ENCODE data around the gene DDX43.
"Not testable (repeated sequence)": the region's sequence is repeated elsewhere in the genome, so short reads cannot be mapped to it uniquely, and the experiment has no call there.

DDX43 gene

DNA sequence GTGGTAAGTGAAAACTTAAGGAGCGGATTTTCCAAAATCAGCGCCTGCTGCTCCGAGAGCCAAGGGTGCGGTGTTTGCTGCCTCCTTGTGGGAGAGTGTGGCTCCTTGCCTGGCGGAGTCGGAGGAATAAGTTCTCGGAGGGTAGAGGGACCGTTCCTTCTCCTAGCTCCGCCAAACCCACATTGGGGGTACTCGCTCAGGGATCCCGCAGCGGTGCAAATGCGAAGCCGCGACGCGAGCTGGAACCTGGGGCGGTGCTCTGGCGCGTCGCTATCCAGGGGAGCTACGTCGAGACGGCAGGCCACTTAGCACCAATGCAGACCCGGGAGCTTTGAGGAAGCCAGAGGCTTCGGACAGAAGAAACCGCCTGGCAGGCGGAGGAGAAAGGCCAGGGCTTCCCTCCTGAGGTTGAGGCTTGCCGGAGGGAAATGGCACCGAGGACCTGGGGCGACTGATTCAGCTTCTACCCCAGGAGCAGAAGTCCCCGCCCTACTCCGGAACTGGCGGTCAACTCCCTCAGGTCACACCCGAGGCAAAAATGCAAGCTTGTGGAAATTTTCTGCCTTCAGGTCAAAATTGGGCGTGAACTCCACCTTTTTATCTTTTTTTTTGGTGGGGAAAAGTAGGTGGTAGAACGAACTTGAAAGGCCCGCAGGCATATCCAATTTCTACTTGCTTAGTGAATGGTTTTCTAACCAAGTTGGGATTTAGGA is 5.7 kb upstream of the DDX43 start:
- DNase-seq (ENCODE audit: low read depth, low spot score): no peak

DNA sequence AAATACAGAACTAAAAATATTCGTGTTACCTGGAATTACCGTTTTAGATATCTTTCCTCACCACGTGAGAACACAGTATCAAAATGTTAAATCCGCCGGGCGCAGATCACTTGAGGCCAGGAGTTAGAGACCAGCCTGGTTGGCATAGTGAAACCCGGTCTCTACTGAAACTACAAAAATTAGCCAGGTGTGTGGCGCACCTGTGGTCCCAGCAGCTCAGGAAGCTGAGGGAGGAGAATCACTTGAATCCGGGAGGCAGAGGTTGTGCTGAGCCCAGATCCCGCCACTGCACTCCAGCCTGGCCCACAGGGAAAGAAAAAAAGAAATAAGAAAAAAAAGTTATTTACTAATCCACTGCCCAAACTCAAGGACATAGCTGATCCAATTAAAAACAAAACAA is 4.8 kb upstream of the DDX43 start:
- no peak for DNase-seq (ENCODE audit: low read depth, low spot score)

DNA sequence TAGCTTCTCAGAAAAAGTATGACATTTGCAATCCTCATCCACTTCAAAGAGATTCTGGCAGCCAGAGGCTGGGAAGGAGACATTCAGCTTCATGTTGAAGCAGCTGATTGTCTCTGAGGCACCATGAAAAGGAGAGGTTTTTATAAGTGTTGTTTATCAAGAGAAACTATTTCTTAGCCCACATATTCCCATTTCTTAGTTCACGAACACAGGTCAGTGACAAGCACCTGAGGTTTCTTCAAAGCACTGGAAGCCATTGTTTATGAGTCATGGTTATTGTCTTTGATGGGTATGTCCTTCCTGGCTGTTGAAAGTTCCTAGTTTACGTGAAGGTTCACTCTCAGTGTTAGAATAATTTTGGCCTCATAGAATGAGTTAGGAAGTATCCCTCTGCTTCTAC is 3.0 kb upstream of the DDX43 start:
- DNase-seq (ENCODE audit: low read depth, low spot score): no peak

DNA sequence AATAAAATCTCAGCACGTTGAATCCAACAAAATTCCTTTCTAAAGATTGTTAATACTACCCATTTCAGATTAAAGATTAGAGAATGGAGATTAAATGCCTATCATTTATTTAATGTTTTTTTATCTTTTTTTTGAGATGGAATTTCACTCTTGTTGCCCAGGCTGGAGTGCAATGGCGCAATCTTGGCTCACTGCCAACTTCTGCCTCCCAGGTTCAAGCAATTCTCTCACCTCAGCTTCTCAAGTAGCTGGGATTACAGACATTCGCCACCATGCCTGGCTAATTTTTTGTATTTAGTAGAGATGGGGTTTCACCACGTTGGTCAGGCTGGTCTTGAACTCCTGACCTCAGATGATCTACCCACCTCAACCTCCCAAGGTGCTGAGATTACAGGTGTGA is 2.4 kb upstream of the DDX43 start:
- DNase-seq (ENCODE audit: low read depth, low spot score): not testable (repeated sequence)

DNA sequence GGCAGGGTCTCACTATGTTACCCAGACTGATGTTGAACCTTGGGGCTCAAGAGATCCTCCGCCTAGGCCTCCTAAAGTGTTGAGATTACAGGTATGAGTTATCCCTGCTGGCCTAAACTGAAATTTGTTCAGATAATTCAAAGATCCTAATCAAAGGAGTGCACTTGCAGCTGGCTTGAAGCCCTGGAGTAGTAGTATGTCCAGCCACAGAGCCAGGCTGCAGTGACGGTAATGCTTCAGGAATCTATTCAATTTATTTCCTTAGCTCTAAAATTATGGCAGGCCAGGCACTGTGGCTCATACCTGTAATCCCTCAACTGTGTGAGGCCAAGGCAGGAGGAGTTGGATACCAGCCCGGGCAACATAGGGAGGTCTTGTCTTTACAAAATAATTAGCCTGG is 1.4 kb upstream of the DDX43 start:
- no peak for DNase-seq (ENCODE audit: low read depth, low spot score)

DNA sequence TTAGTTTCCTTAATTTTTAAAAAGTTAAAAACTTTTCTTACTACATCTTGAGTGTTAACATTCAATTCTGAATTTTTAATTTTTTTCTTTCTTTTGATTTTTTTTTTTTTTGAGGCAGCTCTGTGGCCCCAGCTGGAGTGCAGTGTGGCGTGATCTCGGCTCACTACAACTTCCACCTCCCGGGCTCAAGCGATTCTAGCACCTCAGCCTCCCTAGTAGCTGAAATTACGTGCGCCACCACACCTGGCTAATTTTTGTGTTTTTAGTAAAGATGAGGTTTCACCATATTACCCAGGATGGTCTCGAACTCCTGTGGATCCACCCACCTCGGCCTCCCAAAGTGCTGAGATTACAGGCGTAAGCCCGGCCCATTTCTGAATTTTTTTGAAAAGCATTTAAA is 1.2 kb downstream of the DDX43 start:
- DNase-seq (ENCODE audit: low read depth, low spot score): no peak

DNA sequence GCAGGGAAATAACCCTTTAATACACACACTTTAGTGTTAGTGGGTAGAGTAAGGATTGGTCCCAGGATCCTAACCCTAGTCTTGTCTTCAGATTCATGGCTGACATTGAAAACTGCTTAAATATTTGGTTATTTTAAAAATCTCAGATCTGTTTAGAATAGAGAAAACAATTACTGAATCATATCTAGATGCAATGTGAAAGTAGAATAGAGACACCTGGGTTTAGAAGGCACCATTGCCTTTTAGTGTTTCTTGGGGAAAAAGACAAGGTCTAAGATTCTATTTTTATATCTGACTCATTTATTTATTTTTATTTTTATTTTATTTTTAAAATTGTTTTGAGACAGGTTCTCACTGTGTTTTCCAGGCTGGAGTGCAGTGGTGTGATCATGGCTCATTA is 6.0 kb downstream of the DDX43 start:
- DNase-seq (ENCODE audit: low read depth, low spot score): no peak

DNA sequence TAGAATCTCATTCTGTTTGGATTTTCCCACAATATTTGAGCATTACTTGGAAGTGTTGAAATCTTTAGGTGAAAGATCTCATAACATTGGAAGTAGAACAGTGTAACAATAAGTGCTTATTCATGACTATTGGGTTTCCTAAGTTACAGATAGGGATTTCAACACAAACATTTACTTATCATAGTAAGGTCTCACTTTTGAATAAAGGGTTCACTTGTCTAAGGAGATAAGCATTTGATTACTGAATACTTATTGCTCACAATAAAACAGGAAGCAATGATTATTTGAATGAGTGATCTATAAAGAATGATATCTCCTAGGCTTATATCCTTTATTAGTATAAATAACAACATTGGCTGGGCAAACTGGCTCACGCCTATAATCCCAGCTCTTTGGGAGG is 14.8 kb downstream of the DDX43 start:
- no peak for DNase-seq (ENCODE audit: low read depth, low spot score)

DNA sequence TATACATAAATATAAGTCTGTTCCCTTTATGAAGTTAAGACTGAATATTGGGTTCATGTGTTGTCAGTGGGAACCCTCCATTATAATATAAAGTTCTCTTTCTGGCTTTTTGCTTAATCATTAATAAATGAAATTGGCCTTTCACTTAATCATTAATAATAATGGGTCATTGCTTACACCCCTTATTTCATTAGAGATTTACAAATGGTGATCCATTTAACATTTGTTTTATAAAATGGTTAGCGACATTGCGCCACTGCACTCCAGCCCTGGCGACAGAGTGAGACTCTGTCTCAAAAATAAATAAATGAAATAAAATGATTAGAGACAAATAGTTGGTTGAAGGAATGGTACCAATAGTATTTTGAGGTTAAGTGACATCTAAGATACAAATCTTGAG is 18.5 kb downstream of the DDX43 start:
- DNase-seq (ENCODE audit: low read depth, low spot score): no peak

DNA sequence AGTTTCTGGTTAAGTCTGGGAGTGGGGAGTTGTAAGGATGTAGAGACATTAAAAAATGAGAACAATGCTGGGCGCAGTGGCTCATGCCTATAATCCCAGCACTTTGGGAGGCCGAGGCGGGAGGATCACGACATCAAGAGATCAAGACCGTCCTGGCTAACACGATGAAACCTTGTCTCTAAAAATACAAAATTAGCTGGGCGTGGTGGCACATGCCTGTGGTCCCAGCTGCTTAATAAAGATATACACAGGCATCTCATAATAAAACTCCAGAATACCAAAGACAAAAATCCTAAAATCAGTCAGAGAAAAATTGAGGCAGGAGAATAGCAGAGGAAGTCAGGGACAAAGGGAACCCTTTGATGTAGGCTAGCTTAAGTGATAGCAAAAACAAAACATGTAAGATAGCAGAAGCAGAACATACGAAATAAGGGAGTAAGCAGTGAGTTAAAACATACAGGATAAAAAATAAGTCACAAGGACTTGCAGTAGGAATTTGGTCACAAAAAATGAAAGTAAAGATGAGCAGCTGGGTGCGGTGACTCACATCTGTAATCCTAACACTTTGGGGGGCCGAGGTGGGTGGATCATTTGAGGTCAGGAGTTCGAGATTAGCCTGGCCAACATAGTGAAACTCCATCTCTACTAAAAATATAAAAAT is 23.6 kb downstream of the DDX43 start:
- DNase-seq (ENCODE audit: low read depth, low spot score): no peak

DNA sequence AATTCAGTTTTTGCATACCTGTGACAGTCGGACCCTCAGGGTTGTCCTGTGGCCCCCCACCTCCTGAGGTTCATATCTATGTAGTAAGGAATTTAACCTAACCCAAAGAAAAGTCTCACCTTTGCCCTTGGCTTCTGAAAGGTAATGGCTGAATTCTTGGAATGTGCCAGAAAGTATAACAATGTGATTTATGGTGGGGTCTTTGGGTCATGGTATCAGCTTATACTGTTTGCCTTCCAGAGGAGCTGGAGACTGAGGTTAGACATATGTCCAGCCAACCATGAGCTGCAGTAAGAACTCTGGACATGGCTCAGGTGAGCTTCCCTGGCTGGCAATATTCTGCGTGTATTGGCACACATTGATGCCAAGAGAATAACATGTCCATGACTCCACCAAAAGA is 26.9 kb downstream of the DDX43 start:
- DNase-seq (ENCODE audit: low read depth, low spot score): no peak

DNA sequence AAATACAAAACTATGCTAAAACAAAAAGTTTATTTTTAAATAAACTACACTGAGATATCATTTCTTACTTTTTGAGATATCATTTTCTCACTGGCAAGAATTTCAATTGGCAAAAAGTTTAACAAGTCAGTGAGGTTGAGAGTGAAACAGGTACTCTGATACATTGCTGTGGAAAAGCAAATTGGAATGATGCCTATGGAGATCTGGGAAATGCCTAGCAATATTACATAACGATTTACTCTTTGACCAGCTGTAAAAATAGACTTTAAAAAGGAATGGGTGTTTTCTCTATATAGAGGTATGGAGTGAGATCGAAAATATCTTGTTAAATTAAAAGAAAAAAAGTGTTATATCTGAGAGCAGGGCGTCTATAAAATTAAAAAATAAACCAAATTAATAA is 40.6 kb downstream of the DDX43 start:
- no peak for DNase-seq (ENCODE audit: low read depth, low spot score)

DNA sequence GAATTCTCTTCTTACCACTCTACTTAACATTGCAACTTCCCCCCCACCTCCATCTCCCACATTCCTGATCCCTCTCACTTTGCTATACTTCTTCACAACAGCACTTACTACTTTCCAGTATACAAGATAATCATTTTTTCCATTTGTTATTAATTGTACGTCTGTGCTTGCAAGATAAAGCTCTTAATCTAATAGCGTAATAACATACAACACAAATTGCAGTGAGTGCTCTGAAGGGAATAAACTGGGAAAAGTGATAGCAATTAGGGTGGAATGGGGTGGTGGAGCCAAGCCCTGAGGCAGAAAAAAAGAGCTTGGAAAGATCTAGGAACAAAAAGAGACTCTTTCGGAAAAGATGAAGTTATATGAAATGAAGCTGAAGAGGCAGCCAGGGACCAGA is 48.9 kb downstream of the DDX43 start:
- no peak for DNase-seq (ENCODE audit: low read depth, low spot score)

DNA sequence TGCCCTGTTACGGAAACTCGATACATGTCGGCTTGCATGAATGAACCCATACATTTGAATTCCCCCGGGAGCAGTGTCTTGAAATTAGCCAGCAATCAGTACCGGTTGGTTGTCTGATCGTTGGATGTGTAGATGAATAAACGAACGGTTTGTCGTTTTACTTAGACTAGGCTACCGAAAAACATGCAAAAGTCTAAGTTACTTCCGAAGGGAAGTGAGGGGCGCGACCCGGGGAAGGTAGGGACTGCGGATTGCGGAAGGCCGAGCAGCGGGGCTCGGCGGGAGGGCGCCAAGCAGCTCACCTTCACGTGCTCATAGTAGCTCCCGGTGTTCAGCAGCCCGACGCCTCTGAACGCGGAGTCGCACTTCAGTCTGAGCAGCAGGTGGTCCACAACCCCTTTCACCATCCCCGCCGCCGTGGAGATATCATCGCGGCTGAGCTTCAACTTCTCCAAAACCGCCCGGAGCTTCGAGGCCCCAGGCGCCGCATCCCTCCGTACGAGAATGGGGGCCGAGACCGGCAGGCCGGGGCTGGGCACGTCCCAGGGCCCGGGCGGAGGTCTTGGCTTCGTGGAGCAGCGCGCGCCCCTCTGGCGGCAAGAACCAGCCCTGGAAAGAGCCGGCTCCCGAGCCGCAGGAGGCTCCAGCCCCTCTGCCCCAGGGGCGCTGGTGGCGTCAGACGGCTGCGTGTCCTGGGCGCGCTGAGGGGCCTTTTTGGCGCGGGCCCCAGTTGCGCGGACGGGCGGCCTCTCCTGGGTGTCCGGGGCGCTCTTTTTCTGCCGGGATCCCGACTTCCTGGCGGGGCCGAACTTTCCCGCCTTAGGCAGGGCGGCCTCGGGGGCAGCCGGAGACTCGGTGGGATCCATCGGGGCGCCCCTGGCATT is 56.8 kb downstream of the DDX43 start:
- DNase-seq (ENCODE audit: low read depth, low spot score): peak; percentile 14

DNA sequence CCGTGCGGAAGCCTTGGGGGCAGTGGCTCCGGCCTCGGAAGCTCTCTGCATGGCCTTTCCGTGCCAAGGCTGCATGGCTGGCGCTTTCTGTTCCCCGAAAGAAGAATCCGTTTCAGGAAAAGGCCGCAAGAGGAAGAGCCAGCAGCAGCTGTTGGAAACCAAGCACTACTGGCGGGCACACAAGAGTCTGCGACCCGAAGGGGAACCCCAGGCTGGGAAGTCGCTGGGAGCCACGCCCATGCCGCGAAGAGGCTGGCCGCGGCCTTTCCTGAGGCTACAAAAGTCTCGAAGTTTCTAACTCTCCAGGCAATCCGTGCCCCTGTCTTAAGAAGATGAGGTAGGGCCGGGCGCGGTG is 57.5 kb downstream of the DDX43 start, which contains the start of gene CGAS:
Gene CGAS, minus strand, starts transcription at position 191 of the 355 bp plus-strand sequence. Its CDS starts 116 bp downstream, at position 75.
- peak; percentile 56 for DNase-seq (ENCODE audit: low read depth, low spot score)

DNA sequence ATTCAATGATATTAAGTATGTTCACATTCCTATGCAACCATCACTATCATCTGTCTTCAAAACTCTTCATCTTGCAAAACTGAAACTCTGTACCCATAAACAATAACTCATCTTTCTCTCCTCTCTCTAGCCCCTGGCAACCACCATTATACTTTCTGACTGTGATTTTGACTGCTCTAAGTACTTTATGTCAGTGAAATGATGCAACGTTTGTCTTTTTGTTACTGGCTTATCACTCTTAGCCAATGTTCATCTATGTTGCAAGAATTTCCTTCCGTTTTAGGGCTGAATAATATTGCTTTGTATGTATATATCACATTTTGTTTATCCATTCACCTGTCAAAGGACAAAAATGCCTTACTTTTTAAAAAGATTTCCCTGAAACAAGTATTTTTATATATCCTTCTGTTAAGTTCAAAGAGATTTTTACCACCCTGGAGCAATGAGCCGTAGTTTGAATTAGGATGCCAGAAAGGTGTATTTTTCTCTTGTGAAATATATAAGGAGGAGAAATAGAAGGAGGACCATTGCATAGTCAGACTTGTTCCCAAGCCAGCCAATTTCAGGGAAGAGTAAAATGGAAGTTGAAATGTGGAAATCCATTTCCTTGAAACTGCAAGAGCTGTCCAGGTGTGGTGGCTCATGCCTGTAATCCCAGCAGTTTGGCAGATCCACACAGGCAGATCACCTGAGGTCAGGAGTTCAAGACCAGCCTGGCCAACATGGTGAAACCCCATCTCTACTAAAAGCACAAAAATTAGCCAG is 61.4 kb downstream of the DDX43 start:
- DNase-seq (ENCODE audit: low read depth, low spot score): no peak

DNA sequence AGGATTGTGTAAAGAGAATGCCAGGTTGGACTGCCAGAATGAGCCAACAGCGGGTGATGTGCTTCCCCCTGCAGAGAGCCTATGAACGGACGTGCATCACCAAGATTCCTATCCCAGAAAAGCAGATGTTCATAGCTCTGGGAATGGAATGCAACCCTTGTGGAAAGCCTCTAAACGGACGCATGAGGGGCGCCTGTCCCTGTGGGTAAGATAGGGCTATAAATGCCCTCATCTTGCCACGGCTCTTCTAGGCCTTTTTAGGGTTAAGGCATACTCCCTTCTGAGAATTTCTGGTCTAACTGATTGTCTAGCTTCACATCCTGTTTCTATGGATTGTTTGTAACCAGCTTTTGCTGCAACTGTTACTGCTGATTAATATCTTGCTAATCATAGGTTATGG is 64.8 kb downstream of the DDX43 start:
- DNase-seq (ENCODE audit: low read depth, low spot score): not testable (repeated sequence)

DNA sequence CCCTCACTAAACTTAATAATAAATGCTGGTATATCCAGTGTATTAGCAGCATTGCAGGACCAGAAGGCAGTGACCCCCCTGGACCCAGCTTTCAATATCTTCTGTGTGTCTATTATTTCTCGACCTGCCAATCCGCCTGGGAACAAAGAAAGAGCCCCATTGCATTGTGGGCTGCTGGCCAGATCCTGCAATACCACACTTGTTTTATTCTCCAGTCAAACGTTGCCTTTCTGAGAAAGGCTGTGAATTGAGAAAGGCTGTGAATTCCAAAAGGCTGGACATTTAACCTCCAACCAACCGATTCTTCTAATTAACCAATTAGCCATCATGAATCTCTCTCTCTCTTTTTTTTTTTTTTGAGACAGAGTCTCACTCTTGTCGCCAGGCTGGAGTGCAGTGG is 65.4 kb downstream of the DDX43 start:
- DNase-seq (ENCODE audit: low read depth, low spot score): no peak

DNA sequence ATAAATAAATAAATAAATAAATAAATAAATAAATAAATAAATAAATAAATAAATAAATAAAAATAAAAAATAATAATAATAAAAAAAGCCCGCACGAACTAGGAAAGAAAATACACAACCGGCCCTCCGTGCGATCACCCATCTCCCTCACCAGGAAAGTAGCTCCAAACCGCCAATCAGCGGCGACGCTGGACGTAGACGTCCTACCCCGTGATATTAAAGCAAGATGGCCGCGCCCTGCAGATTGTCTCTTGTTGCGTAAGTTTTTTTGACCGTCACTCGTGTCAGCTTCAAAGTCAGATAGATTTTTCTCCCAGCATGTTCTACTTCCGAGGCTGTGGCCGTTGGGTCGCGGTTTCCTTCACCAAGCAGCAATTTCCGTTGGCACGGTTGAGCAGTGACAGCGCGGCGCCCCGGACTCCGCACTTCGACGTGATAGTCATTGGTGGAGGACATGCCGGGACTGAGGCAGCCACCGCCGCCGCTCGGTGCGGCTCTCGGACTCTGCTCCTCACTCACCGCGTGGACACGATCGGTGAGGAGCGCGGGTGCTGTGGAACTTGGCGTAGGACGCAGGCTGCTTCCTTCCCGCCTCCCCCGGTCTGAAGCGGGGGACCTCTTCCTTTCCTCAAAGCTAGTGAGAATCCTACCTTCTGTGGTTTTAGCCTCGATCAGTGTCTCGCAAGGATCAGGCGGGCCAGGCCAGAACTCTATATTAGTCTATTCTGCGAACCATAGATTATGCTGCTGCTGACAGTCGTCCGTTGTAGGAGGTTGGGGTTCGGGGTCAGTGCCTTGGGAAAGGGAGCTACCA is 67.1 kb downstream of the DDX43 start, which contains the start of gene MTO1:
Gene MTO1, plus strand, starts transcription at position 201 of the 814 bp plus-strand sequence. Its CDS starts 118 bp downstream, at position 319.
- DNase-seq (ENCODE audit: low read depth, low spot score): peak; percentile 73
